ENCODE data around the gene NAIF1. TPM values are rescaled to one million over a fixed set of nuclear protein-coding genes. Genes with fewer than 3 reads are reported as not detected.
A peak's percentile ranks its signal among the peaks of the same experiment; 100 is the strongest.

NAIF1 gene
- total RNA-seq, 1 donor from 2014 or later, result 9.5 TPM

DNA sequence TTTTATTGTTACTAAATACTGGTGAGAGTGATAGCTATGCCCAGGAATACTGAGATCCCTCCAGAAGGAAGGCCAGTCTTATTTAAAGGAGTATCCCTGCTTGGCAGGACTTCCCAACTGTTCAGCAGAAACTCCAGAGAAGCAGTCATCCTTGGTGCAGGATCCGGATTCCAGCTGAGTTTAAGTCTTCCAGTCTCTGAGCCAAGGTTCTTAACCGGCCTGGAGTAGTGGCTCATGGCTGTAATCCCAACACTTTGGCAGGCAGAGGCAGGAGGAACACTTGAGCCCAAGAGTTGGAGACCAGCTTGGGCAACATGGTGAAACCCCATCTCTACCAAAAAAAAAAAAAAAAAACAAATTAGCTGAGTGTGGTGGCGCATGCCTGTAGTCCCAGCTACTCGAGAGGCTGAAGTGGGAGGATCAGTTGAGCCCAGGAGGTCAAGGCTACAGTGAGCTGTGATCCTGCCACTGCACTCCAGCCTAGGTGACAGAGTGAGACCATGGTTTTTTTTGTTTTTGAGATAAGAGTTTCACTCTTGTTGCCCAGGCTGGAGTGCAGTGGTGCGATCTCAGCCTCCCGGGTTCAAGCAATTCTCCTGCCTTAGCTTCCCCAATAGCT is 7.6 kb downstream of the NAIF1 start:
- Histone ChIP-seq H3K4me3 (no peak overlapping the region), H3K9ac (no peak overlapping the region), H2AFZ (replicated peaks) (no peak overlapping the region), H3K4me1 (peaks cover 25% of the 10 kb centered on the region), H3K4me2 (no peak overlapping the region), H3K27me3 (no peaks in the 10 kb centered on the region), H3K36me3 (no peaks in the 10 kb centered on the region), H3K9me3 (ENCODE audit: low read depth) (no peaks in the 10 kb centered on the region), H3K79me2 (ENCODE audit: low read depth) (no peaks in the 10 kb centered on the region), H4K20me1 (ENCODE audit: low read depth) (no peaks in the 10 kb centered on the region), H3K27ac (no peak overlapping the region), H3F3A (ENCODE audit: low read depth) (peaks cover 30% of the 10 kb centered on the region)
- peaks cover 4% of the 10 kb centered on the region for H3K36me3 Mint-ChIP-seq
- no peak for DNase-seq (ENCODE audit: low spot score)
- H3K9me3 Mint-ChIP-seq, result no peaks in the 10 kb centered on the region
- H3K4me1 Mint-ChIP-seq, result peaks cover 28% of the 10 kb centered on the region
- H3K27ac Mint-ChIP-seq, result no peak overlapping the region
- peaks cover 5% of the 10 kb centered on the region for H3K27me3 Mint-ChIP-seq (ENCODE audit: insufficient read depth, low read depth)
- TF ChIP-seq EZH2phosphoT487 (IDR thresholded peaks at IDR 0.05) (no peak), EZH2 (IDR thresholded peaks at IDR 0.05) (no peak)
- TF ChIP-seq, protein P1, sequence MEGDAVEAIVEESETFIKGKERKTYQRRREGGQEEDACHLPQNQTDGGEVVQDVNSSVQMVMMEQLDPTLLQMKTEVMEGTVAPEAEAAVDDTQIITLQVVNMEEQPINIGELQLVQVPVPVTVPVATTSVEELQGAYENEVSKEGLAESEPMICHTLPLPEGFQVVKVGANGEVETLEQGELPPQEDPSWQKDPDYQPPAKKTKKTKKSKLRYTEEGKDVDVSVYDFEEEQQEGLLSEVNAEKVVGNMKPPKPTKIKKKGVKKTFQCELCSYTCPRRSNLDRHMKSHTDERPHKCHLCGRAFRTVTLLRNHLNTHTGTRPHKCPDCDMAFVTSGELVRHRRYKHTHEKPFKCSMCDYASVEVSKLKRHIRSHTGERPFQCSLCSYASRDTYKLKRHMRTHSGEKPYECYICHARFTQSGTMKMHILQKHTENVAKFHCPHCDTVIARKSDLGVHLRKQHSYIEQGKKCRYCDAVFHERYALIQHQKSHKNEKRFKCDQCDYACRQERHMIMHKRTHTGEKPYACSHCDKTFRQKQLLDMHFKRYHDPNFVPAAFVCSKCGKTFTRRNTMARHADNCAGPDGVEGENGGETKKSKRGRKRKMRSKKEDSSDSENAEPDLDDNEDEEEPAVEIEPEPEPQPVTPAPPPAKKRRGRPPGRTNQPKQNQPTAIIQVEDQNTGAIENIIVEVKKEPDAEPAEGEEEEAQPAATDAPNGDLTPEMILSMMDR (IDR thresholded peaks at IDR 0.05), result no peak
- H3K4me3 Mint-ChIP-seq, result no peak overlapping the region

DNA sequence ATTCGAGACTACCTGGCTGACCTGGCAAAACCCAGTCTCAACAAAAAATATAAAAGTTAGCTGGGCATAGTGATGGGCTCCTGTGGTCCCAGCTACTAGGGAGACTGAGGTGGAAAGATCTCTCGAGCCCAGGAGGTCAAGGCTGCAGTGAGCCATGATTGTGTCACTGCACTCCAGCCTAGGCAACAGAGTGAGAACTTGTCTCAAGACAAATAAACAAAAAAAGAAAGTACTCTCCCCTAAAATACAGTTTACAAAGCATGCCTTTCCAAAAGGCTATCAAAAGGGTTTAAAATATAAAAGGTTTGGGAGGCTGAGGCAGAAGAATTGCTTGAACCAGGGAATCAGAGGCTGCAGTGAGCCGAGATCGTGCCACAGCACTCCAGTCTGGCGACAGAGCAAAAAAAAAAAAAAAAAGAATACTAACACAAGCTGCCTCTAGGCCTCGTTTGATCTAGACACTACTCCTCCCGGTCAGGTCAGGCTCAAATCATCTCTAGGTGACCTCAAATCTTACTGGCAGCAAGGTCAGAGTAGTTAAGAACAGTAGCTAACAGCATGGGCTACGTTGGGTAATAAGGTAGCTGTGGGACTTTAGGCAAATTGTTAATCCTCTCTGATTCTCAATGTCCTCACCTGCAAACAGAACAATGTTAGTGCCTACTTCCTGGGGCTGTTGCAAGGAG is 9.3 kb downstream of the NAIF1 start:
- Histone ChIP-seq H3K9me3 (ENCODE audit: low read depth) (no peaks in the 10 kb centered on the region), H3K4me2 (peak overlapping the region; percentile 56), H2AFZ (replicated peaks) (no peak overlapping the region), H3K9ac (no peak overlapping the region), H3K4me3 (no peak overlapping the region), H3K79me2 (ENCODE audit: low read depth) (no peaks in the 10 kb centered on the region), H3K4me1 (peaks cover 25% of the 10 kb centered on the region), H4K20me1 (ENCODE audit: low read depth) (no peaks in the 10 kb centered on the region), H3K27ac (no peak overlapping the region), H3K36me3 (no peaks in the 10 kb centered on the region), H3K27me3 (no peaks in the 10 kb centered on the region), H3F3A (ENCODE audit: low read depth) (peaks cover 30% of the 10 kb centered on the region)
- Mint-ChIP-seq H3K4me3 (no peak overlapping the region), H3K27me3 (ENCODE audit: insufficient read depth, low read depth) (peaks cover 5% of the 10 kb centered on the region), H3K4me1 (peaks cover 34% of the 10 kb centered on the region), H3K9me3 (no peaks in the 10 kb centered on the region), H3K27ac (peak overlapping the region; percentile 62), H3K36me3 (peaks cover 4% of the 10 kb centered on the region)
- TF ChIP-seq EZH2phosphoT487 (IDR thresholded peaks at IDR 0.05) (no peak), EZH2 (IDR thresholded peaks at IDR 0.05) (no peak)
- TF ChIP-seq, protein P1 (IDR thresholded peaks at IDR 0.05), result no peak
- DNase-seq (ENCODE audit: low spot score), result no peak

- DNase-seq (ENCODE audit: low spot score), result peak; percentile 49
- no peak overlapping the region for H3K4me3 ChIP-seq
These were observed 10.0 kb downstream of the NAIF1 start for GRCh38 chr9:128056887-128057723.

More at GRCh38 chr9:128056887-128057723, 10.0 kb downstream of the NAIF1 start:
- H3K9me3 ChIP-seq (ENCODE audit: low read depth), result no peaks in the 10 kb centered on the region
- no peak overlapping the region for H2AFZ ChIP-seq (replicated peaks)
- Mint-ChIP-seq H3K9me3 (no peaks in the 10 kb centered on the region), H3K27ac (peak overlapping the region; percentile 62), H3K4me3 (peak overlapping the region; percentile 21), H3K4me1 (peaks cover 34% of the 10 kb centered on the region), H3K27me3 (ENCODE audit: insufficient read depth, low read depth) (peaks cover 5% of the 10 kb centered on the region), H3K36me3 (peaks cover 2% of the 10 kb centered on the region)
- peaks cover 25% of the 10 kb centered on the region for H3K4me1 ChIP-seq
- H3K27ac ChIP-seq, result no peak overlapping the region
- H3K4me2 ChIP-seq, result peak overlapping the region; percentile 56
- no peak overlapping the region for H3K9ac ChIP-seq
- H3K79me2 ChIP-seq (ENCODE audit: low read depth), result no peaks in the 10 kb centered on the region
- no peaks in the 10 kb centered on the region for H3K36me3 ChIP-seq
- no peaks in the 10 kb centered on the region for H4K20me1 ChIP-seq (ENCODE audit: low read depth)
- TF ChIP-seq, protein P1 (IDR thresholded peaks at IDR 0.05), result no peak
- TF ChIP-seq EZH2 (IDR thresholded peaks at IDR 0.05) (no peak), EZH2phosphoT487 (IDR thresholded peaks at IDR 0.05) (no peak)
- H3F3A ChIP-seq (ENCODE audit: low read depth), result peaks cover 30% of the 10 kb centered on the region
- no peaks in the 10 kb centered on the region for H3K27me3 ChIP-seq
